Activated naive CD4-positive, alpha-beta T cell treated with anti-CD3 and anti-CD28 coated beads, Interleukin-2, amount 50 U/mL, for 16 hours (primary cell): Measurements from ENCODE around the gene UQCRQ.
A peak's percentile ranks its signal among the peaks of the same experiment; 100 is the strongest.

Experiments
- DNase-seq: peaks from one replicate; pipeline ENCODE4 v3.0.0-alpha.2; 2020

Gene UQCRQ

DNA sequence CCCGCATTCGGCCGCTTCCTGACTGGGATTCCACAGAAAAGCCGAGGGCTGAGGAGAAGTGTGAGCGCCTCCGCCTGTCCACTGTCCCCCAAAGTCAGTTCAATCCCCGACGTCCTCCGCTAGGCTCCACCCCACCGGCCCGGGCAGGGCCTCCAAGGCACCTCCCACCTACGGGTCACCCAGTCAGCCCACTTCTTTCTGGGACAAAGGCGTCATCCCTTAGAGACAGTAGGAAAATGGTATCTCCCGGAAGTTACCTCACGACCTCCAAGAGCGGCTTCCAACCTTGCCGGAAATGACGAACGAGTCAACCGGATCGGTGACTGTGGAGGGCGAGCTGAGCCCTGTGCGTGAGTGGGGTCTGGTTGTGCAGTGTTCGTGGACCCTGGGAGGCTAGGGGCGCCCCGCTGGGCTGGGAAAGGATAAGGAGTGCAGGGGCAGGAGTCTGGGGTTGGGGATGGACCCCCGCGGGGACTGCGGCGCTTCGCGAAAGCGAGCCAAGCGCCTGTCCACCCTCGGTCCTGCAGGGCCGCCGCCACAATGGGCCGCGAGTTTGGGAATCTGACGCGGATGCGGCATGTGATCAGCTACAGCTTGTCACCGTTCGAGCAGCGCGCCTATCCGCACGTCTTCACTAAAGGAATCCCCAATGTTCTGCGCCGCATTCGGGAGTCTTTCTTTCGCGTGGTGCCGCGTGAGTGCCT lies at the start of gene UQCRQ, which contains the start of gene GDF9:
UQCRQ (plus strand) TSS at position 301 of the 704 bp plus-strand sequence; CDS start at position 541, 240 bp downstream.
GDF9 (minus strand) TSS at position 128 of the 704 bp plus-strand sequence. CDS start 1,936 bp downstream, outside the sequence.
- peak; percentile 85 for DNase-seq

DNA sequence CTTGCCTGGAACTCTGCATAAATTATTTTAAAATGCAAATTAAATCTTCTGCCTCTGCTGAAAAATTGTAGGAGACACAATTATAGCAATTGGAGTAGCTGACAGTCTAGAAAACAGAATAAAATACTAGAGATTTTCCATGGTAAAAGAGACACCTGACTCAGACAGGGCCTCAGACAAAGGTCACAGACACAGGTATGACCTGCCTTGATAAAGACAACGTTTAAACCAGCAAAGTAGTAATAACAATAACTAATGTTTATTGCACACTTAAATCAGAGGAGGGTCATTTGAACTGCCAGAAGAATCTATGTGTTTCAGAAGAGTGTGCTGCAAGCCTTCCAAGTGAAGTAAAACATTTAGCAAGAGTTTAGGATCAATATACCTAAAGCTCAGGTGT lies 49.4 kb upstream of the UQCRQ start:
- DNase-seq: no peak

DNA sequence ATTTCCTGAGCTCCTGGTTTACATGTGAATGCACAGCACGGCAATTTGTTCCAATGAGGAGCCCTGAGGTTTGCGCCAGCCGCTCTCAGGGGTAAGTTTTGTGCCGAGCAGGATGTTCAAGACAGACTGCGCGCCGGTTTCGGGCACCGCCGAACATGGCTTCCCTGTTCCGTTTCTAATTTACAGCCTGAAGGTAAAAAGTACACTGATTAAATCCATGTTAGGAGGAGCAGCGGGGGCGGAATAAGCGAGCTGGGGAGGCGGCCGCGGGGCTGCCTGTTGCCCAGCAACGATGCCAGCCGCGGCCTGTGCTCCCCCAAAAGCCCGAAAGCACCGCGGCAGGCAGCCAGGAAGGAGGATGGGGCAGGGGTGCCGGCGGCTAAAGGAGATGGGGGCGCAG lies 47.0 kb upstream of the UQCRQ start:
- DNase-seq: no peak

DNA sequence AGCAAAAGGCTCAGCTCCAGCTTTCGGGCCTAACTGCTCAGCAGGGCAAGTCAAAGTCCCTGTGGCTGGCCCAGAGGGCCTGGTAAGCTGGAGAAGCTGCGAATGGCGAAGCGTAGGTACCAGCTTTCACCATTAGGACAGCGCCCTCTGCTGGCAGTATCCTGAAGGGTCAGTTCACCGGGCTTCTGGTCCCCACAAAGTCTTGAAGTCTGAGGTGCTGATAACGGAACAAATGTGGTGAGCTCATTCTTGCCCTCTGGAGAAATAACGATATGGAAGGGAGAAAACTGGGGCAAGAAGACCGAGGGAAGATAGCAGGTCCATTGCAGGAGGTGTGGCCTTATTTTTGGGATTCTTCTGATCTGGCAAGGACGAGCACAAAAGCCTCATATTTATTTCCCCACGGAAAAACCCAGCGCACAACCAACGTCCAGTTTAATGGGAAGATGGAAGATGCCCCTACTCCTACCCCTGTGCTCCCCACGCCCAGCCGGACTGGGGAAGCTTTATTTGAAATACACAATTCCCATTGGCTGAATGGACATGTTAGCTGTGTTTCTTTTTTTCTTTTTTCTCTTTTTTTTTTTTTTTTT lies 46.2 kb upstream of the UQCRQ start:
- DNase-seq: peak; percentile 86

DNA sequence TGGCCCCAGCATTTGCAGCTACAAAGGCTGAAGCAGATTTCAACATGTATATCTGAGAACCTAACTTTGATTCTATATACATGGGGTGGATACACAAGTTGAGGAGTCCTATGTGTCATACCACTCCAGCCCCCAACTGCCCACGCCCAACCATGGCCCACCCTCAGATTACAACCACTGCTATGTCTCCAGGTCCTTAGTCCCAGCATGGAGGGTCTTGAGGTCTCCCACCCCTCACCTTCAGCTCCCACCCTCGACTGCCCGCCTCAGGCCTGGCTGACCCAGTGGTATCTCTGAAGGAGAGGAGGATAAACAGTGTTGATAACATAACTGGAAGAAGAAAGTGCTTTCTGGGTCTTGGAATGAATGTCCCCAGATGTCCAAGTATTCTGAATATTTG lies 45.1 kb upstream of the UQCRQ start:
- no peak for DNase-seq

DNA sequence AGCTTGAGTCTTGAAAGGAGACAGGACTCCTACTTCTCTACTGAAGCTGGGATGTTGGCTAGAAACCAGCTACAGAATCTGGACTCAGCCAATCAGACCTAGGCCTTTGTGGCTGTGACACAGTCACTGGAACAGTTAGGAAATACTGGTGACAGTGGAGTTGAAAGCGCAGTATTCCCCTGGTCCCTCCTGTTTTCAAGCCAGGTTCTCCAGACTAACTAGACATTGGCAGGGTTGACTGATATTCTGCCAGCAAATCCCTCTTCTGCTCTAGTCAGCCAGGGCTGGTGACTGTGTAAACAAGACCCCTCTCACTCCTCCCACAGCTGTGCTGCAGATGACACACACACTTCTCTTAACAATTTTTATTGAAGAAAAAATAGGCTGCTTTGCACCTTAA lies 44.7 kb upstream of the UQCRQ start:
- no peak for DNase-seq

DNA sequence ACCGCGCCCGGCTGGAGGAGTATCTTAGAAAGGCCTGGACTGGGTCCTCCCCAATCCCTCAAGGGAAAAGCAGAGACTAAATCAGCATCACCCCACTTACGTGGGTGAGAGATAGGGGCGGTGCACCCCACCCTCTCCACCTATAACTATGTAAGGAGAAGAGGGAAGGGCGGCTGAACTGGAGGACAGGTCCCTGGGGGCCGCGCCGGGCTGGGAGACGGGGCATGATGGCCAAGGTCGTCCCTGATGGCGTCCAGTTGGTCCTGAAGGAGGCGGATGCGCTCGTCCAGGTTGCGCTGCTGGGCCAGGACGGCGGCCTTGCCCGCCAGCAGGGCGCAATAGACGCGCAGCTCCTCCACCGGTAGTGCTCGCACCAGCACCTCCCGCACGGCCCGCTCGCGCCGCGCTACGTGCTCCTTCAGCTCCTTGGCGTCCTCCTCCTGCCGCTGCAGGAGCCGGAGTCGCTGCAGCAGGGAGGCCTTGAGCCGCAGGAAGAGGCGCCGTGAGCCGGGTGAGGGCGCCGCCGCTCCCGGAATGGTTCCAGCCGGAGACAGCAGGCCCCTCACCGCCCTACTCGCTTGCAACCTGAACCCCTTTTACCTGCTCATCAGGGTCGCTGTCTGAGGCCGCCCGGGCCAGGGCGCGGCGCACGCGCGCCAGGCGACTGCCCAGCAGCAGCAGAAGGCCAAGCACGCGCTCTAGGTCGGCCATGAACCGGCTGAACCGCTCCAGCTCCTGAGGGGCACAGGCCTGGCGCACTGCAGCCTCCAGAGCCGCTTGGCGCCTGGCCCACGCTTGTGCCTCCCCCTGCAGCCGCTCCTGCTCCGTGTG lies 43.6 kb upstream of the UQCRQ start:
- DNase-seq: no peak

DNA sequence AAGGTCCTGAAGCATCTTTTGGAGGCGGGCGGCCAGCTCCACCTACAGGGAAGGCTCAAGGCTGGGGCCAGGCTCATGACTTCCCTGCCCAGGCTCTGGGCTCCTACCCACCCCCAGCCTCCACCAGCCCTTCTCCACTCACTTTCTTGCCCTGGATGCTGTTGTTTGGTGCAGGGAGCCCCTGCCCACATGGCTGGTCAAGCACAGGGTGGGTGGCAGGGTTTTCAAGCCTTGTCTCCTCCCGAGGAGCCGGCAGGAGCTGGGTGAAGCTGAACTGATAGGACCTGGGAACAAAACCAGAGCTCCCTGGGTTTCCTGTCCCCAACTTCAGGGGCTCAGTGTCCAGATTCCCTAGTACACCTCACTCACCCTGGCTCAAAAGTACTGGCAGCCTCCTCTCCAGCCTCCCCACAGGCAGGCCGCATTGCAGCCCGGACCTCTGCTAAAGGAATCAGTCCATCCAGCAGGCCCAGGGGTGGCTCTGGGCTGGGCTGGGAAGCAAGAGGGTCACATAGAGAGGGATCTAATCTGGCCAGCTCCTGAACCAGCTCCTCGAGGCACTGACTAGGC lies 42.9 kb upstream of the UQCRQ start:
- no peak for DNase-seq

DNA sequence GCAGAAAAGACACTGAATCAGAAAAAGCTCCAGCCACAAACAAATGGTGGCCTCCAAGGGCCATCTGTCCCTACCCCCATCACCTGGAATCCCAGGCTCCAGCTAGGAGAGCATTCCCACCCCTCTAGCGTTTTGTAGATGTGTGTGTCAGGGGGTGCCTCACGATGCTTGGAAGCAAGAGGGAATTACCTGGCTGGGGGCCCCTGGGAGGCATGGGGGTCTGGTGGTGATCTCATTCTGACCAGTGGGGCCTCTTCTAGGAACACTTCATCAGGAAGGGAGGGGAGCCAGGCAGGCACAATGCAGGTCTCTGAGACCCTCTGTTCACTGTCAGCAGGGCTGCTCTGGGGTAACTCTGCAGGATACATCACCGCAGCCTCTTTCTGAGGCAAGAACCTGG lies 42.0 kb upstream of the UQCRQ start:
- no peak for DNase-seq

DNA sequence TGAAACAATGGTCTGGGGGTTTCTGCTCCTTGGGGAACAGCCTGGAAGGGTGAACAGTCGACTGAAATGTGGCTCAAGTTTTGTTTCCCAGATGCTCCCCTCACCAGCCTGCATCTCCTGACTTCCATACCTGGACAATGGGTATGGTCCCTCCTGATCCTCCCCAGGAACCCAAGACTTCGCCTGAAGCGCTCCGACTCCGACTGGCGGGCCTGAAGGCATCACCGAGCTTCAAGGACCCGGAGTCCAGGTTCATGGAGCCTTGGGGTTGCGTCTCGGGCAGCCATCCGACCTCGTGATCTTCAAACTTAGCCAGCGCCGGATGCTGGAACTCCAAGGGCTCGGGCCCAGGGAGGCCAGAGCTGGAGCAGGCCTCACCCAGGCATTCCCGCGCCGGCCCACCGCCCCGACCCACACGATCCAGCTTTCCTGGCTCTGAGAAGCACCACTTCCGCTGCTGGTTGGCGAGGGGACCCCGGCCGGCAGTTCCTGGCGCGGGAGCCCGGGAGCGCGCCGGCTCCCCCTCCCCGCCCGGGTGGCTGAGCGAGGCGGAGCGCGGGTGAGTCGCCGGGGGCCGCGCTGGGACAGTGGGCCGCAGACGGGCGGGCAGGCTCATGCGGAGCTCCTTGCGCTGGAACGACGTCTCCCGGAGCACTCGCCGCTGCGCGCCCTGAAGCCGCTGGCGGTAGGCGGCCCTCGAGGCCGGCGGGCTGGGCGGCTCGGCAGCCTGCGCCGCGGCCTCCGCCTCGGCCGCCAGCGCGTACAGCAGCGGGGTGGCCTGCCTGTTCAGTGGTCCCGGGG lies 41.2 kb upstream of the UQCRQ start:
- no peak for DNase-seq

DNA sequence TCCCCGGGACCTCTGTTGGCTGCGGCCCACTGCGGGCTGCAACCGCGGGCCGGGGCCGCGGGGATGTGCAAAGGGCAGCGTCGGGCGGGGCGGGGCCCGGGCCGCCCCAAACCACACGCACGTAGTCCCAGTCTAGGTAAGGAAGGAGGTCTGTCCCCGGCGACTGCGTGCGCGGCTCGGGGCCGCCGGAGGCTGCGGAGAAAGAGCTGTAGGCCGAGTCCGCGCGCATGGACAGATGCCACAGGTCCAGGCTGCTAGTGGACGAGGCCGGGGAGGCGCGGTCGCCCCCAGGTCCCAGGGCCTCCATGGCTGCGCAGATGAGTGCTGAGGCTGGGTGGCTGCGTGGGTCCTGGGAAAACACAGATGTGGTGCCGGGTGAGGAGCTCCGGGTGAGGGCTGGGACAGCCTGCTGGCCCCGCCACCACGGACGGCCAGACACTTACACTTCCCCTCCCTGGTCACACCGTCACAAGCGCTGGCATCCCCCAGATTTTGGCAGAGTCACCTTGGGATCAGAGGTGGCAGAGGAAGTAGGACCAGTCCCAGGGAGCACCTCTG lies 40.5 kb upstream of the UQCRQ start:
- no peak for DNase-seq

DNA sequence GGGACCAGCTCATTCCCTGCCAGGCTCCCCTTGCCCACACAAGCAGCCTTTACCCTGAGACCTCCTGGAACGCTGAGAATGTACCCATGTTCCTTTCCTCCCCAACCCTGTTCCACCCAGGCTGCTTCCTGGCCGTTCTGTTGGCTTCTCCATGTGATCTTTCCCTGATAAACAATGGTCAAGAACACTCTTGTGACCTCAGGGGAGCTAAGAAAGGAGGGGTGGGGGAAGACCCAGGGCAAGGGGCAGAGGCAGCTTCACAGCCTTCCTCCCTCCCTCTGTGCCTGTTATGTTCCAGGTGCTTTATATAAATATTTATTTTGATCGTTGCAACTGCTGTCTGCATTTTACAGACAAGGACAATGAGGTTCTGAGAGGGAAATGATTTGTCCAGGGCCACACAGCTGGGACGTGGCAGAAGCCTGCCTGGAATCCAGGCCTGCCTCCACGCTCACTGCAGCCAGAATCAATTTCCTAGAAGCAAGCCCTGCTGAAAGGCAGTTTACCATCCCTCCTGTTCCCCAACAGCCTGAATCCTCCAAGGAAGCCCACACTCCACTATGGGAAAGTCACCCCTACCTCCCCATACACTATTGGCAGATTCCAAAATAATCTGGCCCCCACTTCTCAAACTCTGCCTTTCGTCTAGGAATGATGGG lies 39.9 kb upstream of the UQCRQ start:
- DNase-seq: no peak

DNA sequence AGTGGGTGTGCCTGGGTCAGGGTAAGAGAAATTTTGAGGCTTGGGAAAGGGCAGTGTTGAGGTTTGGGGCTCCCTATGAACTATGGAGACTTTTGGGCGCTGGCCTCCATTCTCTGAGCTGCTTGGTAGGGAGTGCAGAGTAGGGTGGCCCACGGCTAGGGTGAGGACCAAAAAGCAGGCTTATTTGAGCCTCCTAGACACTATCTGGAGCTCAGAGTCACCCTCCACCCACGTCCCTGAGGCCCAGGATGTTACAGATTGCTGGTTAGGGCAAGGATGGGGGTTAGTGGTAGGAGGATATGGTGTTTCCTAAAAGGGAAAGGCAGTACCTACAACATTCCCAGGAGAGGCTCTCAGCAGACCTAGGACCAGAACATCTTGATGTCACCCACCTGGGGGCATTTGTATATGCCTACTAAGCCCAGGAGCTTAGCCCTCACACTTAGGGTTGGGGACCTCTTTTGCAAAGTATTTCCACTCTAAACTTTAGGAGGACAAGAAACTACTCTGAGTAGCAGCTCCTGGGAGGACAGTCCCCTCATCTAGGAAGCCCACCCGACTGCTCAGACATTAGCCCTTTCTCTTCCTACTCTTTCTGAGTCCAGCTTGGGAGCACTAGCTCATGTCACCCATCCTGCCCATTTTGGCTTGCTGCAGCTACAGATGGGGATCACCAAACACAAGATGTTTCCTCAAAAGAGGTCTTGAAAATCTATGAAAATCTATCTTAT lies 38.3 kb upstream of the UQCRQ start:
- DNase-seq: no peak

DNA sequence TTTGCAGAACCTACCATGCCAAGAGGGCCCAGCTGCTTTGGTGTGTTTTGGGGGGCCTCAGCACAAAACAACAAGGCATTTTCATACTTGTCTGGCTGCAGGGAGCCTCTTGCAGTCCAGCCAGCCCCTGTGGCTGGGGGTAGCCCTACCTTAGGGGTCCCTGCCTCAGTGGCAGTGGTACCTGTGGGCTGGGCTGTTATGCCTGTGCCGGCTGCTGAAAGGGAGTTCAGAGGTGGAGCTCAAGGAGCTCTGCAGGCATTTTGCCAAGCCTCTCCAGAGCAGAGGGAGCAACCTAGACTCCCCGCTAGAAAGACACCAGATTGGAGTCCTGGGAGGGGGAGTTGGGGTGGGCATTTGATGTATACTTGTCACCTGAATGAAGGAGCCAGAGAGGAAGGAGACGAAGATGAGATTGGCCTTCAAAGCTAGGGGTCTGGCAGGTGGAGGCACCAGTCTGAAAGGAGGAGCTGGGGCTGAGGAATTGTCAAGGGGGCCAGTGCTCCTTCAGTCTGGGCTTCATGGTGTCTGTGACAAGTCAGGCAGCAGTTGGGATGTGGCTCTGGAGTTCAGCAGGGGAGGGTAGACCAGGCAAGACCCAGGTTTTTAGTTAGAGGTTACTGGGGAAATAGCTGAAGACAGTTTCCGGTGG lies 37.5 kb upstream of the UQCRQ start:
- no peak for DNase-seq

DNA sequence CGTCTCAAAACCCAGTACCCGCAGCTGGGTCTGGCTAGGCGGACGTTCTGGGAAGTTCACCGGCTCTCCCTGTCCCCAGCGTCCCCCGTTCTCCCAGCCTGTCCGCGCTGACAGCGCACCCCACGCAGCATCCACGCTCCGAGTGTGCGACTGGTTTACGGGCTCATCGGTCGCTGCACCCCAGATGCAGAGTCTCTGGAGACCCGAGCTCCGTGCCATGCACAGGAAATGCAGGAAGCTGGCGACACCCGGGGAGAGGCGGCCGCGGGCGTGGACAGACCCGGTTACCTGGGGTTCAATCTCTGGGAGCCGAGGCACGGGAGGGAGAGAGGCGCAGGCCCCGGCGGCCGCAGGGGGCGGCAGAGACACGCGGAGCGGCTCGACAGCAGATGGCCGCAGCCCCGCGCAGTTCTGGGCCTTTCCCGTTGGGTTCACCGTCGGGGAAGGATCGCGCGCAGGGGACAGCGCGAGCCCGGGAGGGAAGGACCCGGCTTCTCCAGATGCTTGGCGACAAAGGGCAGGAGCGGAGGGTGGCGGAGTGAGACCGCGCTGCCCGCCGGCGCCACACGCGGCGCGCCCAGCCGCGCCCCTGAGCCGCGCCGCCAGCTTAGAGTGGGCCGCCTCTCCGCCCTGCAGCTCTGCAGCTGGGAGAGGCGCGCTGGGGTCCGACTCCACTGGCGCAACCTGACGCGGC lies 36.6 kb upstream of the UQCRQ start:
- peak; percentile 75 for DNase-seq

DNA sequence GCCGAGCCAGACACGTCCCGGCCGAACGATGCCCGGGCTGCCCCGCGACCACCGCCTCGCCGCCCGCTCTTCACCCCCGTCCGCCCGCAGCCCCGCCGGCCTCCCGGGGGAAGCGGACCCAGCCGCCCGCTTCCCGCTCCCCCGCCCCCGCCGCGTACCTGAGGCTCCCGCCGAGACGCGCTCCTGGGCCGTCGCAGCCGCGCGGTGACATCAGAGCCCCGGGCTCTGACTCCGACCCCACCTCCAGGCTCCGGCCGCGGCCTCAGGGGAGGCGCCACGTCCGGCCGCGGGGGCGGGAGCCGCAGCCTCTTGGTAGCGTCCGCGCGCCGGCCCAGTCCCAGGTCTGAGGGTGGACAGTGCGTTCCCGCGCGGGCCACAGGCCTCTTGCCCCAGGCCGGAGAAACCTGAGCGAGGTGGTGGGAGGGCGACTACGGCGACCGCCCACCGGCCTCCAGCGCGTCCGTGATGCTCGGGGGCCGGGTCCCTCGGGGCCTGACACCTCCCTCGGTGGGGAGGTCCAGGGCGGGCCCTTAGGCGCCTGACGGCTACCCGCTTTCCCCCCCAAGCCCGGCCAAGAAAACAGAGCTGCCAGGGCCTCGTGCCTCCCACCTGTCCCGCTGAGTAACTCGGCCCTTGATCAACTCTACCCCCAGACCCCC lies 35.9 kb upstream of the UQCRQ start, which contains the start of gene SHROOM1:
SHROOM1 (minus strand) TSS at position 212 of the 659 bp plus-strand sequence. CDS start 4,507 bp downstream, outside the sequence.
- DNase-seq: peak; percentile 26

DNA sequence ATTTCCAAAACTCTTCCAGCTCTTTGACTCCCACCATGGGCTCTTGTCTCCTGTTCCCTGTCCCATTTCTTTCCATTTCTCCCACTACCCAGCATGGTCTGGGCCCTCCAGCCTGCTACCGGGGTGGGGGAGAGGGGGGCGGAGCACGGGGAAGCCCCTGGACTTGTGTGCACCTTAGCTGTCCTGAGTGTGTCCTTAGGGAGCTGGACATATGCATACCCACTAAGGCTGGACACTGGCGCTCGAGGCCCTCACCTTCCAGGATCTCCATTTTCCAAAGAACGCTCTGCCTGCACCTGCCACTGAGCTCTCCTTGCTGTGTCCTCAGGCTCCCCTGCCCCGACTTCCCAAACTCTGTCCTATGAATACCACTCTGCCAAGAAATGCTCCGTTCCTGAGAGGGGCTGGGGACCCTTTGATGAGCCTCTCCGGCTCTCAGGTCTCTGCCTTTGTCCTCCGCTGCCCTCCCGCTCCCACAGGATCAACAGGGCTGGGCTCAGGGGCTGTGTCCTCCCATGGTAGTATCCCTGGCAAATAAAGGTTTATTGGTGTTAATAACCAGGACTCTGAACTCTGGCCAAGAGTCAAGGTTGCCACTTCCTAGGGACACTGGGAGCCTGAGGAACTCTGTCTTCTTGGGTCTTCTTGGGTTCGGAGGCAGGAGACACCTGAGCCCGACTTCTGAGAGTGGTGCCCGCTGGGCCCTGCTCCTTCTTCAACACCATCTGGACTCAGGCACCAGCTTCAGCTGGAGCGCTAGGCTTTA lies 35.2 kb upstream of the UQCRQ start:
- no peak for DNase-seq

DNA sequence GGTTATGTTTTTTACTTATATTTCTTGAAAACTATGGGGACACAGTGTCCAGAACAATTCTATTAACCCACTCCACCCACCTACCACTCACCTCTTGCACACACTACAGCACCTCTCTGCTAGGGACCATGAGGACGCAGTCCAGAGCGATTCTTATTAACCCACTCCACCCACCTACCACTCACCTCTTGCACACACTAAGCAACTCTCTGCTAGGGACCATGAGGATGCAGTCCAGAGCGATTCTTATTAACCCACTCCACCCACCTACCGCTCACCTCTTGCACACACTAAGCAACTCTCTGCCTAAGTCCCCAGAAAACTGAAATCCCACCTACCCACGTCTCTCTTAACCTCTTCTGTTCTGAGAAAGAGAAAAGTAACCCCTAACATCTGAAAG lies 33.8 kb upstream of the UQCRQ start:
- DNase-seq: no peak
